ENCODE measurements around the gene GOLPH3. TPM values are rescaled to one million over a fixed set of nuclear protein-coding genes. Genes with fewer than 3 reads are reported as not detected.

The GOLPH3 gene
- total RNA-seq, 4 donors from 2014 or later: 149 to 277 (median 187) TPM

DNA sequence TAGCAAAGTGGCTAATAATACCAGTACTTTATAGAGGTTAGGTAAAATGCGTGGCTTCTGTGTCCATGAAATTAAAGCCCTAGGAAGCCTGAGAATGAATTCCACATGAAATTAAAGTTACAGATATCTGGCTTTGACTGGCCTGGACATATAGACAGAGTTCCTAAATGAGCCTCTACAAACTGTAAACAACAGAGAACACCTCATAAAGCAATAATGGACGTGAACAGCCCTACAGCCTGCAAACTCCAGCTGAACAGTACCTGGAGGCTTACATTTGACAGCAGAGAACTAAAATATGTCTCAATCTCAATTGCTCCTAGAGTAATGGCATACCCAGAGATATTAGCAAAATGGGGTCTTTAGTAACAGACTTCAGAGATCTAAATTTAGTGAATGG, 28.7 kb downstream of the GOLPH3 start:
- no peak for TF ChIP-seq EP300 (IDR thresholded peaks at IDR 0.05)
- TF ChIP-seq, protein P1, sequence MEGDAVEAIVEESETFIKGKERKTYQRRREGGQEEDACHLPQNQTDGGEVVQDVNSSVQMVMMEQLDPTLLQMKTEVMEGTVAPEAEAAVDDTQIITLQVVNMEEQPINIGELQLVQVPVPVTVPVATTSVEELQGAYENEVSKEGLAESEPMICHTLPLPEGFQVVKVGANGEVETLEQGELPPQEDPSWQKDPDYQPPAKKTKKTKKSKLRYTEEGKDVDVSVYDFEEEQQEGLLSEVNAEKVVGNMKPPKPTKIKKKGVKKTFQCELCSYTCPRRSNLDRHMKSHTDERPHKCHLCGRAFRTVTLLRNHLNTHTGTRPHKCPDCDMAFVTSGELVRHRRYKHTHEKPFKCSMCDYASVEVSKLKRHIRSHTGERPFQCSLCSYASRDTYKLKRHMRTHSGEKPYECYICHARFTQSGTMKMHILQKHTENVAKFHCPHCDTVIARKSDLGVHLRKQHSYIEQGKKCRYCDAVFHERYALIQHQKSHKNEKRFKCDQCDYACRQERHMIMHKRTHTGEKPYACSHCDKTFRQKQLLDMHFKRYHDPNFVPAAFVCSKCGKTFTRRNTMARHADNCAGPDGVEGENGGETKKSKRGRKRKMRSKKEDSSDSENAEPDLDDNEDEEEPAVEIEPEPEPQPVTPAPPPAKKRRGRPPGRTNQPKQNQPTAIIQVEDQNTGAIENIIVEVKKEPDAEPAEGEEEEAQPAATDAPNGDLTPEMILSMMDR (IDR thresholded peaks at IDR 0.05): no peak
- TF ChIP-seq POLR2AphosphoS5 (IDR thresholded peaks at IDR 0.05): no peak
- TF ChIP-seq POLR2A (IDR thresholded peaks at IDR 0.05; ENCODE audit: low read depth): no peak
- DNase-seq (ENCODE audit: extremely low spot score): no peak
- Histone ChIP-seq H3K9me3 (no peaks in the 10 kb centered on the region), H3K36me3 (peaks cover 0 to 14% (median 0%) of the 10 kb centered on the region in 4 donors), H3K4me1 (peaks cover 55 to 75% (median 69%) of the 10 kb centered on the region in 4 donors), H3K27ac (replicated peaks in 1 of 4) (no peak overlapping the region), H3K4me3 (no peak overlapping the region), H3K27me3 (no peaks in the 10 kb centered on the region)
- intact Hi-C loops (cut with DNase I): no loop called here
- WGBS: 33% methylated on average over 2 of the region's 2 CpGs

DNA sequence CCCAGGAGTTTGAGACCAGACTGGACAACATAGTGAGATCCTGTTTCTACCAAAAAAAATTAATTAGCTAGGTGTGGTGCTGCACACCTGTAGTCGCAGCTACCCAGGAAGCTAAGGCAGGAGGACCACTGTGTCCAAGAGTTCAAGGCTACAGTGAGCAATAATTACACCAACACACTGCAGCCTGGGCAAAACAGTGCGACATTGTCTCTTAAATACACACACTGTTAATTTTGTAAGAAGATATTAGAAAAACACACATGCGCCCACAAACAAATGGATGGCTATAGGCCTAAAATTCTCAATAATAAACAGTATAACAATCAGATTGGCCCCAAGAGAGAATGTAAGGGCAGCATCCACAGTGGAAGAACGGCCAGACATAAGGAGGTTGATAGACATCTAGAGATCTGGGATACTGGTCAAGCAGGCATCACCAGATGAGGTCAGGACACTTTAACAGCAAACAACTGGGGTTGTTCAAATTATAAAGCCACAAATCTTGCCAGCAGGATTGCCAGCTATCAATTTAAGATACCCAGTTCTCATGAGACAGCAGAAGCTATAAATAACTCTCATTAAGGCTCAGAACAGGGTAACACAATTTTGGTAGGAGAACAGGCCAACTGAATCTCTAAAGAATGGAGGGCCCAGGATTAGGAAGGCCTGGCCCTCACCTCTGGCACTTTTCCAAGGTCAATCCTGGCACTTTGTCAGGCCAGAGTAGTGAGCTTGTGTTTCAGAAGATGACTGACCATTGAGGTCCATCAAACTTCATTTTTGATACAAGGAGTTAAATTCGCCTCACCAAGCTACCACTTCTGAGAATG, 29.5 kb downstream of the GOLPH3 start:
- H3K4me3 ChIP-seq: no peak overlapping the region
- no peaks in the 10 kb centered on the region for H3K9me3 ChIP-seq
- H3K27me3 ChIP-seq: no peaks in the 10 kb centered on the region
- H3K36me3 ChIP-seq: peaks cover 0 to 15% (median 0%) of the 10 kb centered on the region in 4 donors
- intact Hi-C loops (cut with DNase I): no loop called here
- H3K27ac ChIP-seq (replicated peaks in 1 of 4): no peak overlapping the region
- DNase-seq (ENCODE audit: extremely low spot score): no peak
- TF ChIP-seq POLR2A (IDR thresholded peaks at IDR 0.05; ENCODE audit: low read depth) (no peak), EP300 (IDR thresholded peaks at IDR 0.05) (no peak), POLR2AphosphoS5 (IDR thresholded peaks at IDR 0.05) (no peak)
- TF ChIP-seq, protein P1 (IDR thresholded peaks at IDR 0.05): no peak
- peaks cover 52 to 71% (median 62%) of the 10 kb centered on the region in 4 donors for H3K4me1 ChIP-seq
- WGBS: 94% methylated on average over 5 of the region's 5 CpGs

DNA sequence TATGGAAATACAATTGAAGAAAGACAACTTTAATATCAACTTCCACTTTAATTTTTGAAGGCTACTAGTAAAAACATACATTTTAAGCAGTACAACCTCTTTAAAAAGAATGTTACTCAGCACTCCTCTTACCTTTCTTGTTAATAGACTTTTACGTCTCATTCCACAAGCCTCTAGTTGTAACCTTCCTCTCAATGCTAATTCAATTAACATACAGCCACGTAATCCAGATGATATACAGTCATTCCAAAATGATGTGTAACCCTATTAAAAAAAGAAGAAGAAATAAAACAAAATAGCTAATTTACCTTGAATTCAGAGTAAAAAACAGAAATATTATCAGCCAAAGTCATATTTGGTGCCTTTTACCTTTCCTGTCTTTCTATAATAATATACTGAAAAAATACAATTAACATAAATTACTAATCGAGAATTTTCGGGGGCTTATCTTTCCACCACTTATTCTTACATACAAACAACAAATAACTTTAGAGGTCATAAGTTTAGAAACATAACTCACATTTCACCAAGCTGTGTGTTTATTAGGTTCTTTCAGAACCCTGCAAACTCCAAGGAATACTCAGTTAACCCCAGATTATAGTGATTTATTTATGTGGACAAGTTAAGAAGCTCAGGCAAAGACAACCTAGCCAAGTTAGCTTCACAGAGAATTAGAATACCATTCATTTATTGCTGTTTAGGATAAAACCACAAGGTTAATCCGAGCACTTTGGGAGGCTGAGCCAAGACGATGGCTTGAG, 30.3 kb downstream of the GOLPH3 start:
- H3K36me3 ChIP-seq: peaks cover 0 to 23% (median 0%) of the 10 kb centered on the region in 4 donors
- H3K27ac ChIP-seq (replicated peaks in 1 of 4): no peak overlapping the region
- no peak overlapping the region for H3K4me3 ChIP-seq
- intact Hi-C loops (cut with DNase I): no loop called here
- no peaks in the 10 kb centered on the region for H3K9me3 ChIP-seq
- no peaks in the 10 kb centered on the region for H3K27me3 ChIP-seq
- DNase-seq (ENCODE audit: extremely low spot score): no peak
- 73% methylated on average over 6 of the region's 6 CpGs for WGBS
- H3K4me1 ChIP-seq: peaks cover 49 to 65% (median 54%) of the 10 kb centered on the region in 4 donors
- TF ChIP-seq, protein P1 (IDR thresholded peaks at IDR 0.05): no peak
- TF ChIP-seq POLR2AphosphoS5 (IDR thresholded peaks at IDR 0.05): no peak
- no peak for TF ChIP-seq POLR2A (IDR thresholded peaks at IDR 0.05; ENCODE audit: low read depth)
- TF ChIP-seq EP300 (IDR thresholded peaks at IDR 0.05): no peak

DNA sequence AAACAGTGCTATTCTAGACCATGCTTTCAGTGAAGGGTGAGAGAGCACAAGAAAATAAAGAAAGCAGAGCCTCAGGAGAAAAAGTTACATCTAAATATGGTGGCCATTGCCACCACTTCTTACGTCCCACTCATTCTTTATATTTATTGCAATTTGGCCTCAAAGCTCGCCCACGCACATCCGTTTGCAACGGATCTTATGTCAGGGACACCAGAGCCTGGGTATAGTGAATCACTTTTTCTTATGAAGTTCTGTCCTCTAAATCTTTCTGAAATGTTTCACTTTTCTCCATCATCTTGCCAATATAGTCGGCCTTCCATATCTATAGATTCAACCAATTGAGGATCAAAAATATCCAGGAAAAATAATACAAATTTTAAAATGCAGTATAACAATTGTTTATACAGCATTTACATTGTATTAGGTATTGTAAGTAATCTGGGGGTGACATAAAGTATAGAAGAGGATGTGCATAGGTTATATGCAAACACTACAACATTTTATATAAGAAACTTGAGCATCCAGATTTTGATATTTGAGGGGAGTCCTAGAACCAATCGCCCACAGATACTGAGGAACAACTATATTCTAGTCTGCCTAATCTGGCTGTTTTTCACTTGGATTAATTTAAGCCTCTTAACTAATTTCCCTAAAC, 35.2 kb downstream of the GOLPH3 start:
- H3K36me3 ChIP-seq: peaks cover 7 to 47% (median 17%) of the 10 kb centered on the region in 4 donors
- H3K27ac ChIP-seq (replicated peaks in 1 of 4): no peak overlapping the region
- no peaks in the 10 kb centered on the region for H3K27me3 ChIP-seq
- no peak for DNase-seq (ENCODE audit: extremely low spot score)
- no peaks in the 10 kb centered on the region for H3K9me3 ChIP-seq
- no peak overlapping the region for H3K4me3 ChIP-seq
- no peak for TF ChIP-seq EP300 (IDR thresholded peaks at IDR 0.05)
- no peak for TF ChIP-seq POLR2A (IDR thresholded peaks at IDR 0.05; ENCODE audit: low read depth)
- TF ChIP-seq, protein P1 (IDR thresholded peaks at IDR 0.05): no peak
- no peak for TF ChIP-seq POLR2AphosphoS5 (IDR thresholded peaks at IDR 0.05)
- peaks cover 5 to 33% (median 24%) of the 10 kb centered on the region in 4 donors for H3K4me1 ChIP-seq
- intact Hi-C loops (cut with DNase I): no loop called here
- WGBS: 89% methylated on average over 7 of the region's 7 CpGs
